BE2C (cell line): ENCODE results near the gene AADACL4.

Source experiments
- DNase-seq: peaks from one replicate; pipeline ENCODE4 v3.0.0-alpha.2; 2020
- H3K27me3 ChIP-seq: fragments of 250-450 bp; sonication (Bioruptor Pico); 2 replicates; pipeline ENCODE4 v1.5.1; 2020; ENCODE audit warnings: mild to moderate bottlenecking
- H3K36me3 ChIP-seq: fragments of 250-450 bp; sonication (Bioruptor Pico); 2 replicates; pipeline ENCODE4 v1.5.1; 2020; ENCODE audit warnings: mild to moderate bottlenecking
- H3K4me1 ChIP-seq: fragments of 250-450 bp; sonication (Bioruptor Pico); 2 replicates; pipeline ENCODE4 v1.5.1; 2020
- H3K4me3 ChIP-seq: 2 replicates; pipeline ENCODE4 v1.5.1; 2011; ENCODE audit warnings: low read depth, low read length
- H3K9me3 ChIP-seq: fragments of 250-450 bp; sonication (Bioruptor Pico); 2 replicates; pipeline ENCODE4 v1.5.1; 2020
- CTCF ChIP-seq: IDR thresholded peaks from 2 replicates; pipeline ENCODE4 v1.5.1; 2012; ENCODE audit warnings: mild to moderate bottlenecking, low read depth, low read length

AADACL4 gene

GRCh38 chr1:12598974-12599373, 44.9 kb upstream of the AADACL4 start:
- TF ChIP-seq CTCF: no peak
- no peak overlapping the region for H3K4me3 ChIP-seq
- H3K4me1 ChIP-seq: no peaks in the 10 kb centered on the region
- no peaks in the 10 kb centered on the region for H3K9me3 ChIP-seq
- H3K36me3 ChIP-seq: no peaks in the 10 kb centered on the region
- DNase-seq: no peak
- no peaks in the 10 kb centered on the region for H3K27me3 ChIP-seq

GRCh38 chr1:12599657-12600056, 44.2 kb upstream of the AADACL4 start:
- DNase-seq: no peak
- Histone ChIP-seq H3K9me3 (no peaks in the 10 kb centered on the region), H3K36me3 (no peaks in the 10 kb centered on the region), H3K4me1 (no peaks in the 10 kb centered on the region; the same call in 1 of the 2 replicates), H3K4me3 (no peak overlapping the region), H3K27me3 (no peaks in the 10 kb centered on the region)
- no peak for TF ChIP-seq CTCF

DNA sequence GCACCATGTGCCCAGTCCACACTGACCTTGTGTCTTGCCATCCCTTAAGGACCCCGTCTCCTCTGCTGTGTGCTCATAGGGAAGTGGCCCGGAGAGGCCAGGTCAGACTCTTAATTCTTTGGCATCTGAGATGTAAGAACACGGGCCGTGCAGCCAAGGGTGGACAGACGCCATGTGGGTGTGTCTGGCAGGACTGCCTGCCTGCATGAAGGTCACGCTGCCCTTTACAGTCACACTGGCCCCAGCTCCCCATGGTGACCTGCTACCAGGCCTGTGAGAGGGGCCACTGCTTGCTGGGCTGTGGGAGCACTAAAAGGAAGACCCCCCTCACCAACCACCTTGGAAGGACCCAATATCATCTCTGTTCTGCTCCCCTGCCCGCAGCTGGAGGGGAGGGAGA, 43.5 kb upstream of the AADACL4 start:
- Histone ChIP-seq H3K9me3 (no peaks in the 10 kb centered on the region), H3K36me3 (no peaks in the 10 kb centered on the region), H3K4me3 (no peak overlapping the region), H3K4me1 (no peaks in the 10 kb centered on the region; the same call in 1 of the 2 replicates), H3K27me3 (no peaks in the 10 kb centered on the region)
- DNase-seq: no peak
- no peak for TF ChIP-seq CTCF

DNA sequence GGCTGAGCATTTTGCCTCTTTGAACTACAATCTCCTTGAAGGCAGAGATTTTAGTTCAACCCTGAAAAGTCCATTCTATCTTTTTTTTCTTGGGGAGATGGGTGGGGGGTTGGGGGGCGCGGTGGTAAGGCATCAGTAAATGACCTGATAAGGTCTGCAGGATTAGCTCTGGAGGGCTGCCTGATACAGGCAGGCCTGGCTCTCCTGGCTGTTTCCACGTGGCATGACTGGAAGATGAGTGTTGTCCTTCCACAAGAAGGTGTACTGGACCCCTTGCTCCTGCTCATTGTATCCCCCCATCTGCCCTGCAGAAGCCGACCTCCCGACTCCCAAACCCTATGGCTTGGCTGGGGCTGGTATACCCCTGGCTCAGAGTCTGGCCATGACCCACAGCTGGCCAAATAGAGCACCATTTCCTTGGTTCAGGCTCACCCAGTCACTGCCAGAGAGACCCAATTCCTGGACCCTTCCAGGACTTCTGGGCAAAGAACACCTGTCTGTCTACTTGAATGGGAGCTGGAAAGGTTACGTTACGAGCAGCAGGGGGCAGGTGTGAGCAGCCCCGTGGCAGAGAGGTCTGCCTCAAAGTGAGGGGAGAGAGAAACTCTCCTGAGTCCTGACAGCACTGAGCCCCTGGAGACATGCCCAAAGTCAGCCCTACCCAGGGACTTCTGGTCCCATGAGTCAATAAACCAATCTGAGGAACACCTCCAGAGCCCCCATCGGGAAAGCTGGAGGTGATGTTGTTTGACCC, 42.8 kb upstream of the AADACL4 start:
- H3K4me1 ChIP-seq: no peaks in the 10 kb centered on the region; the same call in 1 of the 2 replicates
- H3K4me3 ChIP-seq: no peak overlapping the region
- peak; percentile 33 for TF ChIP-seq CTCF
- no peak for DNase-seq
- no peaks in the 10 kb centered on the region for H3K27me3 ChIP-seq
- no peaks in the 10 kb centered on the region for H3K36me3 ChIP-seq
- no peaks in the 10 kb centered on the region for H3K9me3 ChIP-seq

DNA sequence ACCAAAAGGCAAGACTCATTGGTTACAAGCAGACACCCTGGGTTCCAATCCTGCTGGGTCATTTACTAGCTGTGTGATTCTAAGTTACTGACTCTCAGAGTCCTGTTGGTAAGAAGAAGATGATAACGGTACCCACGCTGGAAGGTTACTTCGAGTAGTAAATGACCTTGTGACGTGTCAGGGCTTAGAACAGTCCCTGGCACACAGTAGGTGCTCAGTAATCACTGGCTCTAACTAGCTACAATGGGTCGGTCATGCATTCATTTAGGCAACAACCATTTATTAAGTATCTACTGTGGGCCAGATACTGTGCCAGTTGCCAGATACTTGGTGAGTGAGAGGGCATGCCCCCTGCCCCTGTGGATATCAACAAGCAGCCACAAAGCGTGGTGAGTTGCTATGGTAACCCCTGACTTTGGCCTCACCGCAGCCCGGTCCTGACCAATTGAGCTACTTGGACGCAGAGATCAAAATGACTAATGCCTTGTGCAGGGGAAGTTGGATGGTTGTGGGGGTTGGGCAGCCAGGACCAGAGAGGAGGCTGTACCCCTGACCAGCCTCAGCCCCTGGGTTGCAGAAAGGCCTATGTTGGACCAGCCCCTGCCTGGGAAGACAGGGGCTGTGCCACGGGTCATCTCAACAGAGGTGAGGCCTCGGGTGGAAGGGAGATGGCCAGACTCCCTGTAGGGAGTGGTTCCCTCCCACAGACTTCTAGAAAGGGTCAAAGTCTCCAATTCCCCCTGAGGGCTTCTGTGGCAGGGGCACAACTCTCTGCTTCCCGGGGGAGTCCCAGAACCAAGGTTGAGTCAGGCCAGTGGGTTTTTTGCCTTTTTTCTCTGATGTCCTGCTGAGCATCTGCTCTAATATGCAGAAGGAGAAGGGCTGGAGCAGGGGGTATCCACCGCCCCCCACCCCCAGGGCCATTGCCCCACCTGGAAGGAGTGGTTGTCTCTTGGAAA, 41.9 kb upstream of the AADACL4 start:
- DNase-seq: no peak

More for the DNA sequence above, 41.9 kb upstream of the AADACL4 start:
- H3K27me3 ChIP-seq: no peaks in the 10 kb centered on the region
- H3K4me3 ChIP-seq: no peak overlapping the region
- no peaks in the 10 kb centered on the region for H3K36me3 ChIP-seq
- TF ChIP-seq CTCF: no peak
- H3K4me1 ChIP-seq: no peaks in the 10 kb centered on the region; the same call in 1 of the 2 replicates
- no peaks in the 10 kb centered on the region for H3K9me3 ChIP-seq
